GM12891 (cell line): ENCODE results near the gene AIFM2.
"Not testable (repeated sequence)": the region's sequence is repeated elsewhere in the genome, so short reads cannot be mapped to it uniquely, and the experiment has no call there.

ENCODE experiments used
- DNase-seq: peaks from one replicate; pipeline ENCODE4 v3.0.0; 2011; ENCODE audit warnings: low spot score; ENCODE audit not compliant: insufficient read length
- FAIRE-seq: peaks from 2 replicates; lab custom pipeline; 2011; peaks lifted over from hg19 to GRCh38; lab: Jason Lieb, UNC
- PAX5 ChIP-seq: IDR thresholded peaks from 2 replicates; pipeline ENCODE4 v1.6.1; 2011; ENCODE audit warnings: low read length, moderate library complexity, mild to moderate bottlenecking; ENCODE audit not compliant: insufficient read depth, severe bottlenecking
- POLR2A ChIP-seq: IDR thresholded peaks from 2 replicates; pipeline ENCODE4 v1.6.1; 2011; ENCODE audit warnings: low read depth, low read length, control low read depth
- POLR2AphosphoS5 ChIP-seq: IDR thresholded peaks from 2 replicates; pipeline ENCODE4 v1.6.1; 2011; ENCODE audit warnings: low read depth, low read length, control low read depth
- POU2F2 ChIP-seq: IDR thresholded peaks from 2 replicates; pipeline ENCODE4 v1.6.1; 2011; ENCODE audit warnings: low read depth, mild to moderate bottlenecking, control low read depth, low read length, moderate library complexity
- SPI1 ChIP-seq: IDR thresholded peaks from 2 replicates; pipeline ENCODE4 v1.6.1; 2011; ENCODE audit warnings: low read depth, low read length, control low read depth
- TAF1 ChIP-seq: IDR thresholded peaks from 2 replicates; pipeline ENCODE4 v1.6.1; 2011; ENCODE audit warnings: low read depth, low read length, control low read depth

Gene AIFM2

DNA sequence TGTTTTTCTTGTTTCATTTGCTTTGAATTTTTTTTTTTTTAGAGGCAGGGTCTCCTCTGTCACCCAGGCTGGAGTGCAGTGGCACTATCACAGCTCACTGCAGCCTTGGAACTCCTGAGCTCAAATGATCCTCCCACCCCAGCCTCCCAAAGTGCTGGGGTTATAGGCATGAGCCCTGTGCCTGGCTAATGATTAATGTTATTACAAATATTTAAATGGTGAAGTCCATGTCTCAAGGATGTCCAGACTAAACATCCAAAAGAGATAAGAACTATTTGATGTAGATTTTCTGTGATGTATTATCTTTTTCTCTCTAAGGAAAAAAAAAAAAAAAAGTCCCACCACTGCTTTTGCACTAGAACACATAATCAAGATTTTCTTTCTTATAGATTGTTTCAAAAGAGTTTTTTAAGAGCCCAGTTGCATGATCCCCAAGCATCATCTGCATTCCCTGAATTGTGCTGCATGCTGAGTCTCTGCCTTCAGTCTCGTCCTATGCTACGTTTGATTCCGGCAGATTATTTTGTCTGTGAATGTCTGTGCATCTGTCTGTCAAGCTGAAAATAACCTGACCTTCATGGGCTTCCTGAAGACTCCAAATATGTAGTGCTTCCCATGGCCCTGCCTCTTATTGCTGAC is 46.5 kb downstream of the AIFM2 start:
- DNase-seq = no peak
- TF ChIP-seq TAF1 (no peak), POLR2AphosphoS5 (no peak), POLR2A (no peak), PAX5 (no peak), SPI1 (no peak), POU2F2 (no peak)
- FAIRE-seq = no peak

DNA sequence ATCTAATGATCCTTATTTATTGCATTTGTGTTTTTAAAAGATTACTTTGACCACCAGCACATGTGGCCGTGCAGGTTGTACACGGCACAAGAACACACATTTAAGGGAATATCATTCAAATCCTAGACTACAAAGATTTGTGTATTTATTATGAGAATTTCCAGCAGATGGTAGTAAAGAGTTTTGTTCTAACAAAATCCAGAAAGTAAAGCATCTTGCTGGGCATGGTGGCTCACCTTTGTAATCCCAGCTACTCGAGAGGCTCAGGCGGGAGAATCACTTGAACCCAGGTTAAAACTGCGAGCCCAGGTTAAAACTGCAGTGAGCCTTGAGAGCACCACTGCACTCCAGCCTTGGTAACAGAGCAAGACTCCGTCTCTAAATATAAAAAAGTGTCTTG is 48.4 kb downstream of the AIFM2 start:
- no peak for TF ChIP-seq POLR2A
- TF ChIP-seq SPI1 = no peak
- TF ChIP-seq TAF1 = no peak
- TF ChIP-seq POU2F2 = no peak
- FAIRE-seq (no peak), DNase-seq (no peak)

DNA sequence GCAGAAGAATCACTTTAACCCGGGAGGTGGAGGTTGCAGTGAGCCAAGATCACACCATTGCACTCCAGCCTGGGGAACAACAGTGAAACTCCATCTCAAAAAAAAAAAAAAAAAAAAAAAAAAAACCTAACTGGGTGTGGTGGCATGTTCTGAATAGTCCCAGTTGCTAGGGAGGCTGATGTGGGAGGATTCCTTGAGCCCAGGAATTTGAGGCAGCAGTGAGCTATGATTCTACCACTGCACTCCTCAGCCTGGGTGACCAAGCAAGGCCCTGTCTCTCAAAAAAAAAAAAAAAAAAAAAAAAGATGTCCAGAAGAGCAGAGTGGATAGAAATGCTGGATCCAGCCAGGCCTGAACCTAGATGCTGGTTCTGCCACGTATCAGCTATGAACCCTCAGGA is 51.8 kb downstream of the AIFM2 start:
- FAIRE-seq, DNase-seq: not testable (repeated sequence)

DNA sequence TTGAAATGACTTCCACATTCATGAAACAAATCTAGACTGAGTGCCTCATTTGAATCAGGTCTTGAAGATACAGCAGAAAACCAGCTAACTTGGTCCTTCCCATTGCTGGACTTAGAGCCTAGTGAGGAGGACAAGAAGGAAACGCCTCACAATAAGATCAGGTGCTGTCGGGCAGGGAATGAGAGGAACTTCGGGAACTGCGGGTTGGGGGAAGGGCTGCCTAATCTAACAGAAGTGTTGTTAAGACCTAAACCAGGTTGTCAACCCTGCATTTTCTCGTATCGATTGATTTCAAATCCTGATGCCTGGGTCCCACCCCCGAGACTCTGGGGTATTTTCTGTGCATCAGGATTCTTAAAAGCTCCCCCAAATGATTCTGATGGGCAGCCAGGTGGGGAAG is 53.7 kb downstream of the AIFM2 start:
- TF ChIP-seq POLR2AphosphoS5 (no peak), POU2F2 (no peak), SPI1 (no peak), POLR2A (no peak), PAX5 (no peak), TAF1 (no peak)
- DNase-seq = no peak
- no peak for FAIRE-seq

DNA sequence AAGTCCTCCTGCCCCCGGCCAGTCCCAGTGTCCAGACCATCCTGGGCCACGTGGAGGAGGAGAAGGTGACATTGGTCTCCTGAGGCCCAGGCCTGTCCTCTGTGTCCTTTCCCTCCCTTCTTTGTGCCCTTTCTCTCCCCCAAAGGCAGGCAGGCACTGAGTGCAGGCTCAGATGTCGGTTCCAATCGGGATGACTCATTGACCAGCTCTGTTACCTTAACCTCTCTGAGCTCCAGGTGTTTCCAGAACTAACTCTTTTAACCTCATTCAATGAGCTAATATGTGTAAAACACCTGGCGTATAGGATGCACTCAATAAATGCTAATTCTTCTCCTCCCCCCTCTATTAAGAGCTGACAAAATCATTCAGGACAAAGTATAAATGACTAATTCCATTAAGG is 54.3 kb downstream of the AIFM2 start:
- TF ChIP-seq TAF1 (no peak), POU2F2 (no peak), POLR2AphosphoS5 (no peak), SPI1 (no peak), POLR2A (no peak), PAX5 (no peak)
- FAIRE-seq = no peak
- no peak for DNase-seq

DNA sequence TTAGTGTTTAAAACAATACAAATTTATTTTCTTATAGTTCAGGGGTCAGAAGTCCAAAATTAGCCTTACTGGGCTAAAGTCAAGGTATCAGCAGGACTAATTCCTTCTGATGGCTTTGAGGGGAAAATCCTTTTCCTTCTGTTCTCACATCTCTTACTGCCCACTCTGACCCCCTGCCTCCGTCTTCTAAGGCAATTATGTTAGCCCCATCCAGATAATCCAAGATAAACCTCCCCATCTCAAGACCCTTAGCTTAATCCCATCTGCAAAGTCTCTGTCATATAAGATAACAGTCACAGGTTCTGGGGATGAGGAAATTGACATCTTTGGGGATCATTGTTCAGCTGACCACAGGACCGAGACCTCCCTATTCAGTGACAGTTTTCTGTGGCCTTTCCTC is 57.7 kb downstream of the AIFM2 start:
- TF ChIP-seq SPI1 (no peak), POU2F2 (no peak), POLR2AphosphoS5 (no peak), PAX5 (no peak), POLR2A (no peak), TAF1 (no peak)
- FAIRE-seq = no peak
- no peak for DNase-seq

DNA sequence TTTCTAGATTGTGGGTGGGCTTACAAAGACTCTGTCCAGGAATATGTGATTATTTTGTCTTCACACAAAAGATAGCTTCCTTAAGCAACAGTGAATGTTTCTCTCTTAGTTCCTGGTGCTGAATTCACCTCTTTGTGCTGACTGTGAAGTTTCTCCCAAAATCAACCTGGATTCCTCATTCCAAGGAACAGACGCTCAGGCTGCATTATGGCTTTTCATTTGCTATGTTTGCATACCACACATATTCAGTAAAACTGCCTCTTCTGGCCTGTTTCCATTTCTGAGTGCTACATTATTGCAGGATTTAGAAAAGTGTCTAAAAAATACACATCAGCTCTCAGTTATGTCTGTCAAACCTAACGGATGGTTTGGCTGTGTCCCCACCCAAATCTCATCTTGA is 58.5 kb downstream of the AIFM2 start:
- no peak for TF ChIP-seq SPI1
- no peak for TF ChIP-seq TAF1
- no peak for TF ChIP-seq POLR2A
- TF ChIP-seq PAX5 = no peak
- no peak for TF ChIP-seq POLR2AphosphoS5
- no peak for TF ChIP-seq POU2F2
- FAIRE-seq (no peak), DNase-seq (no peak)

DNA sequence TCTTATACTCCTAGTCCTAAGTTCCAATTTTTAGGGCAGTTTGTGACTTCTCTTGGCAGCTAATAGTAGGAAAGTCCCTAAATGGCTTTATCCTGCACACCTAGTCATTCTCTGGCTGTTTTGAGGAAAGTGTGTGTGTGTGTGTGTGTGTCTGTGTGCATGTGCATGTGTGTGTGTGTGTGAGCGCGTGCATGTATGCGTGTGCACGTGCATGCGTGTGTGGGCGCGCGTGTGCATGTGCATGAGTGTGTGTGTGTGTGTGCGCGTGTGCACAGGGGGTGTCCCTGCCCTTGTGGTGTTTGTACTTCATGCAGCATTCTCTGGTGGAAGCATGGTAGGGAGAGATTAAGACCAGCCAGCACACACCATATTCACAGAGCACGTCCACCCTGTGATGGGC is 61.8 kb downstream of the AIFM2 start:
- TF ChIP-seq POU2F2 = no peak
- TF ChIP-seq TAF1 = no peak
- TF ChIP-seq POLR2A = no peak
- FAIRE-seq = no peak
- DNase-seq = no peak

DNA sequence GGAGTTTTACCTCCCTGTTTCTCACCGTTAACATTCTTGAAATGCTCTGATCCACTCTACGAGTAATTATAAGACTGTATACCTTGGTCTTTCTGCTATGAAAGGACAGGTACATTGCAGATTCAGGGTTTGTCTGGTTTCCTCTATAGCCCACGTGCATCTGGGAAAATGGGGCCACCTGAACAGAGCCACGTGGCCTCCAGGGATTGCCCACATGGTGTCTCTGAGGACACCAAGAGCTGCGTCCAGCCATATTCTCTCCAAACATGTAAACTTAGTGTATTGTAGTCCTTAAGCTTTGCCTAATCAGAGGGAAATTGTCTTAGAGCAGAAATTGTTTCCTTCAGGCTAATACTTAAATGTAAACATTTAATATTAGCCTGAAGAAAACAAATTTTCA is 63.3 kb downstream of the AIFM2 start:
- no peak for TF ChIP-seq PAX5
- TF ChIP-seq POU2F2 = no peak
- no peak for TF ChIP-seq SPI1
- TF ChIP-seq POLR2A = no peak
- TF ChIP-seq POLR2AphosphoS5 = no peak
- FAIRE-seq (no peak), DNase-seq (no peak)

DNA sequence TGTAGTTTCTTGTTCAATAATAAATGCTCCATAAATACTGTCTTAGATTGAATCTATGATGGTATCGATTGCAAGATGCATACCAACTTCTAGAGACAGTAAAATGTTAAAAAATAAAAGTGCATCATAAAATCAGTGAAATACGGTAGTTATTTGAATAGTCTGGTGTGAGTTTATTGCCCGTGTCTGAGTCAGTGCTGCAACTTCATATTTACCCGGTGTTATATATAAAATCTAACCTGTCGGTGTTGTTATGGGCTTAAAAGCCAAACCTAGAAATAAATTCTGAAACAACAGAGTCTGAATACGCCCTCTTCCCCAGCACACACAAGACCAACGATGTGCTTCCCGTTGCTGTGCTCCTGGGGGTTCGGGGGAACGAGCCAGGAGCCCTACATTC is 63.7 kb downstream of the AIFM2 start:
- TF ChIP-seq POU2F2 (no peak), TAF1 (no peak)
- DNase-seq = no peak
- no peak for FAIRE-seq
